ENCODE results near the gene STK10. TPM values are rescaled to one million over a fixed set of nuclear protein-coding genes. Genes with fewer than 3 reads are reported as not detected.

The STK10 gene
- polyA plus RNA-seq, 3 donors from 2014 or later, result 24.8 to 274 (median 54.9) TPM

DNA sequence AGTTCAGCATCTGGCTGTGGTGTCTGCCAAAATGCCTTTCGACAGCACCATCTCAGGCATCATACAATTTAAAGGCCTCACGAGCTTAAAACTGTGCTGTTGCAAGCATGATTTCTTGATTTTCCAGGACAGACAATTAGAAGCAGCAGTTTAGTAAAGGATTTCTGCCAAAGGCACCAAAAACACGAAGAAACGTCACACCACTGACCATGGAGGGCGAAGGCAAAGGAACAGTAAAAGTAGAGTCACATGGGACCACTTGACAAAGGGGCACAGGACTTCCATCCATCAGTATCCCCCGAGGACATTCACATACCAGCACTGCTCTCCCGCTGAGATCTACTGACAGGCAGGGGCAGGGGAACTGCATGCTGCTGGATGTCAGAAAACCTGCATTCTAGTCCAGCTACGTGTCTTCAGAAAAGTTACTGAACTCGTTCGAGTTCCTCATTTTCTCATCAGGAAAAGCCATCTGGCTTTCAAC, 111.2 kb downstream of the STK10 start:
- no peak overlapping the region for H3K4me3 Mint-ChIP-seq

DNA sequence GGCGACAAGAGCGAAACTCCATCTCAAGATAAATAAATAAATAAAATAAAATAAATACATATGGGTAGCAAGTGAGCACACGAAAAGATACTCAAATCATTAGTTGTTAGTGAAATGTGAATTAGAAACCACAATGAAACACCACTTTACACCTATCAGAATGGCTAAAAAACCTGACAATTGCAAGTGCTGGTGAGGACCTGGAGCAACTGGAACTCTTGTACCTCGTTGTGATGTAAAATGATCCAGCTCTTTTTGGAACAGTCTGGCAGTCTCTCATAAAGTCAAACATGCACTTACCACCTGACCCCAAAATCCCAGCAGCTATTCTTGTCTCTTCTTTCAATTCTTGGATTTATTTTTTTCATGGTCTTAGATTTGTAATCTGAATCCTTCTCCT, 112.4 kb downstream of the STK10 start:
- H3K4me1 Mint-ChIP-seq, result peaks cover 30% of the 10 kb centered on the region in 2 donors
- H3K36me3 Mint-ChIP-seq, result peaks cover 27 to 58% (median 48%) of the 10 kb centered on the region in 3 donors
- DNase-seq, result no peak
- H3K9me3 Mint-ChIP-seq, result no peaks in the 10 kb centered on the region
- peaks cover 5 to 28% (median 12%) of the 10 kb centered on the region in 3 donors for H3K27me3 Mint-ChIP-seq (ENCODE audit: low read depth in 3 of 3)
- H3K27ac Mint-ChIP-seq, result peak overlapping the region in 3 of 6 donors; percentile 37 to 66 (median 58)
- no peak overlapping the region for H3K4me3 Mint-ChIP-seq

More for the DNA sequence above, 111.2 kb downstream of the STK10 start:
- H3K4me1 Mint-ChIP-seq, result peaks cover 22 to 23% of the 10 kb centered on the region in 2 donors
- peaks cover 27 to 62% (median 47%) of the 10 kb centered on the region in 3 donors for H3K36me3 Mint-ChIP-seq
- H3K27ac Mint-ChIP-seq, result peak overlapping the region; percentile 9 to 85 (median 59)
- peaks cover 5 to 28% (median 10%) of the 10 kb centered on the region in 3 donors for H3K27me3 Mint-ChIP-seq (ENCODE audit: low read depth in 3 of 3)
- no peaks in the 10 kb centered on the region for H3K9me3 Mint-ChIP-seq
- DNase-seq, result no peak

DNA sequence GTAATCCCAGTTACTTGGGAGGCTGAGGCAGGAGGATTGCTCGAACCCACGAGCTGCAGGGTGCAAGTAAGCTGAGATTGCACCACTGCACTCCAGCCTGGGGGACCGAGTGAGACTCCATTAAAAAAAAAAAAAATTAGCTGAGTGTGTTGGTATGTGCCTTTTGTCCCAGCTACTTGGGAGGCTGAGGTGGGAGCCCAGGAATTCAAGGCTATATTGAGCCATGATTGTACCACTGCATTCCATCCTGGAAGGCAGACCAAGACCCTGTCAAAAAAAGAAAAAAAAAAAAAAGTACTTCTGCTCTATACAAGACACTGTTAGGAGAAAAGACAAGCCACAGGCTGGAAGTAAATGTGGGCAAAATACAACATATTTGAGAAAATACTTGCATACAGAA, 113.1 kb downstream of the STK10 start:
- no peak overlapping the region for H3K4me3 Mint-ChIP-seq
- H3K9me3 Mint-ChIP-seq, result no peaks in the 10 kb centered on the region
- H3K27me3 Mint-ChIP-seq (ENCODE audit: low read depth in 3 of 3), result peaks cover 5 to 22% (median 12%) of the 10 kb centered on the region in 3 donors
- DNase-seq, result no peak
- H3K27ac Mint-ChIP-seq, result peak overlapping the region in 5 of 6 donors; percentile 11 to 76 (median 66)
- H3K36me3 Mint-ChIP-seq, result peaks cover 27 to 50% (median 44%) of the 10 kb centered on the region in 3 donors
- H3K4me1 Mint-ChIP-seq, result peaks cover 31% of the 10 kb centered on the region in 2 donors

DNA sequence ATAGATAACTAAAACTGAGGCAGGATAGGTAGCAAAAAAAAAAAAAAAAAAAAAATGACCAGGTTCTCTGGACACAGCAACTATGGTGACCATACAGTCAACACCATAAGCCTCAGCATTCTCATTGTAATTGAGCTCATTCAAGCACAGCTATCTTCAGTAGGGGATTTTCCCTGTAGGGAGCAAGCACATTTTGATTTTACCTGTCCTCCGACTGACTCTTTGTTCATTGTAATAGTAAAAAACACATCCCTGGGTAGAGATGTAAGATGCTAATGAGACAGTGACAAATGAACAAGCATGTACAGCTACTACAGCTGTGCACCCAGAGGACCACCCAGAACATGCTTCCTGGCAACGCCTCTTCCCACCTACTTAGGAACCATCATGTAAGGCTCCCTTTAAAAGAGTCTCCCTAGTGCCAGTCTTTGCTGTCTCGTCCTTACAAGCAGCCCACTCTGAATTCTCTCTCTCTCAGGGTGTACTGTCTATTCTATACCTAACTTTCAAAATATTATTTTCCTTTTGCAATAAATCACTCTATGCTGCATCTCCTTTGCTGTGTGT, 116.6 kb downstream of the STK10 start:
- peaks cover 44 to 58% of the 10 kb centered on the region in 2 donors for H3K4me1 Mint-ChIP-seq
- no peaks in the 10 kb centered on the region for H3K9me3 Mint-ChIP-seq
- peaks cover 0 to 10% (median 9%) of the 10 kb centered on the region in 3 donors for H3K27me3 Mint-ChIP-seq (ENCODE audit: low read depth in 3 of 3)
- DNase-seq, result no peak
- peak overlapping the region; percentile 15 to 89 (median 66) for H3K27ac Mint-ChIP-seq
- peak overlapping the region in 1 of 5 donors; percentile 10 for H3K4me3 Mint-ChIP-seq
- H3K36me3 Mint-ChIP-seq, result peaks cover 16 to 31% (median 21%) of the 10 kb centered on the region in 3 donors

DNA sequence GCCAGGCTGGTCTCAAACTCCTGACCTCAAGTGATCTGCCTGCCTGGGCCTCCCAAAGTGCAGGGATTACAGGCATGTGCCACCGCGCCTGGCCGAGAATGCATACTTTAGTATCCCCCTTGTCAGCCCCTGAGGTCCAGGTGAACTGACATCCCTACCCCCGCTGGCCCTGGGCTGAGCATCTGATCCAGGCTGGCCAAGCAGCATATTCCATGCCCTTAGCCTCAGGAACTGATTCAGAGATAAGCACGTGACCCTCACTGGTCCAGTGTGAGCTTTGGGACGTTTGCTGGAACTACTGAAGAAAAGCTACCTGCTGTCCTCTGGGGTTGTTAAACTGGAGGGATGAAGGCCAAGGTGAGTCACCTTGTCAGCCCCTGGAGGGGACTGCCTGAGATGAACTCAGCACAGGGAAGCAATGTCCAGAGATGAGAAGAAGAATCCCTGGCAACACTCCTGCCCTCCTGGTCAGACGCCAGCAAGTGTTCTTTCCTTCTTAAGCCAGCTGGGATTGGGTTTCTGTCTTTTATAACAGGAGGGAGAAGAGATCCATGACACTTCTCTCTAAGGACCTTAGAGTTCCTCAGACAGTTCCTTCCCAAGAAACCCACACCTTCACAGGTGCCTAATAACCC, 122.5 kb downstream of the STK10 start:
- Mint-ChIP-seq H3K4me1 (peaks cover 58 to 76% of the 10 kb centered on the region in 2 donors), H3K9me3 (no peaks in the 10 kb centered on the region), H3K4me3 (peak overlapping the region; percentile 35 to 87 (median 83)), H3K36me3 (peaks cover 29 to 54% (median 34%) of the 10 kb centered on the region in 3 donors), H3K27me3 (ENCODE audit: low read depth in 3 of 3) (peaks cover 3 to 47% (median 22%) of the 10 kb centered on the region in 3 donors), H3K27ac (peak overlapping the region; percentile 84 to 98 (median 90))
- no peak for DNase-seq

DNA sequence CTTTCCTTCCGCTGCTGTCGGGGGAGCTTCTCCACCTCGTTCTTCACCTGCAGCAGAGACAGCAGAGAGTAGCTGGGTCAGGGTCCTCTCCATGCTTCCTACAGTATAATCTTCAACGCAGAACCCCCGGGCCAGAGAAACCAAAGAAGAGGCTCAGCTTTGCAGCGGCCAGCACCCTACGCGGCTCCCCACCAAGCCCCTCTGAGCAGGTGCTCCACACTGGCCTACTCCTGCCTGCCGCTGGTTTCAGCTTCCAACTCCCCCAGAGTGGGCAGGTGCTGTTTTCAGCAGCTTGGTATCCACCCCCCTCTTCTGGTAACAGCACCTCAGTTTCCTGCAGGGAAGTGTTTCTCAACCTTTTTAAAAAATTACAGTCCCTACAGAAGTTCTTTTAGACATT, 123.3 kb downstream of the STK10 start:
- Mint-ChIP-seq H3K4me1 (peaks cover 55 to 73% of the 10 kb centered on the region in 2 donors), H3K36me3 (peaks cover 29 to 61% (median 34%) of the 10 kb centered on the region in 3 donors)

DNA sequence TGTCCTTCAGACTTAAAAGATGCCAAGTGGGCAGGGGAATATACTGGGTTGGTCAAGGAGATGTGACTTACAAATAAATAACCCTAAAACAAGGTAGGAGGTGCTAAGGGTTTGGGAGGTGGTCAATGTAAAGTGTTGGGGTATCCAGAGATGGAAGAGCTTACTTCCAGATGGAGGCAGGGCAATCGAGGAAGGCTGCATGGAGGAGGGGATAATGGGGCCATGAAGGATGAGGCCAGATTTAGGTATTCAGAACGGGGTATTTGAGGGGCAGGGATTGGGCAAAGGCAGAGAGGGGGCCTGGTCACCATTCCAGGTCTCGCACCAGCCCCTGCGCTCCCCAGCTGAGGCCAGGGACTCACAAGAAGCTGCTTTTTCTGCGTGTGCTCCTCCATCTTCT, 123.7 kb downstream of the STK10 start:
- Mint-ChIP-seq H3K9me3 (no peaks in the 10 kb centered on the region), H3K4me3 (peak overlapping the region in 2 of 5 donors; percentile 8 to 56), H3K27ac (peak overlapping the region in 5 of 6 donors; percentile 9 to 83 (median 76)), H3K27me3 (ENCODE audit: low read depth in 3 of 3) (peaks cover 3 to 59% (median 28%) of the 10 kb centered on the region in 3 donors), H3K4me1 (peaks cover 55 to 69% of the 10 kb centered on the region in 2 donors), H3K36me3 (peaks cover 32 to 62% (median 35%) of the 10 kb centered on the region in 3 donors)
- no peak for DNase-seq

More for the DNA sequence above, 123.3 kb downstream of the STK10 start:
- Mint-ChIP-seq H3K9me3 (no peaks in the 10 kb centered on the region), H3K27ac (peak overlapping the region; percentile 17 to 90 (median 50)), H3K27me3 (ENCODE audit: low read depth in 3 of 3) (peaks cover 3 to 55% (median 24%) of the 10 kb centered on the region in 3 donors), H3K4me3 (peak overlapping the region in 2 of 5 donors; percentile 8 to 9)
- DNase-seq, result no peak

DNA sequence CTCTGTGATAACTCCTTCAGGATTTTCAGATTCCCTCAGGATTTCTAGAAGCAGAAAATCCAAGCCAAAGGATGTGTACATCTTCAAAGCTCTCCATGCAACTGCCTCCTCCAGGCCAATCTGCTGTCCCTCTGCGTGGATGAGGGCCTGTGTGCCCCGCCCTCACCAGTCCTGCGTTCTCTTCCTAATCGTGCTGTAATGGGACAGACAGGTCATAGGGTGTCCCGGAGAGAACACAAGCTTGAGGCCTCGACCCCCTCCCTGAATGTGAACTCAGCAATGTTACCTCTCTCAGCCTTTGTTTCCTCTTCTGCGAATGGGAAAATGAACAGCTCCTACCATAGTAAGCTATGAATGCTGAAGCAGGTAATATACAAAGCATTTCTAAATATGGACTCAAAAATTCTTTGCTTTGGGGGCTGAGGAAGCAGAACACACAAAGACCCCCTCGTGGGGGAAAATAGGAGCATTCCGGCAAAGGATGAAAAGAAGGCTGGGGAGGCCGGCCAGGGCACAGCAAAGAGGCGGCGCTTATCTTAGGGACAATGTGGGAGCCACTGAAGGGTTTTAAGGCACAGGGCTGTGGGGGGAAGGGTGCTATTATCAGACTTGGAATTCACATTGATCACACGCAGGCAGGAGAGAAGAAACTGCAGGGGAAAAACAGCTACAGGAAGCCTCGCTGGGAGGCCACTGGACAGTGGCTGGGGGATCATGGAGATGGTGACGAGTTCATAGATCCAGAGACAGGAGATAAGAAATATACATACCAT, 124.4 kb downstream of the STK10 start:
- Mint-ChIP-seq H3K4me1 (peaks cover 49 to 62% of the 10 kb centered on the region in 2 donors), H3K9me3 (no peaks in the 10 kb centered on the region), H3K27me3 (ENCODE audit: low read depth in 3 of 3) (peaks cover 3 to 64% (median 31%) of the 10 kb centered on the region in 3 donors), H3K27ac (peak overlapping the region in 5 of 6 donors; percentile 9 to 83 (median 76)), H3K4me3 (peak overlapping the region in 2 of 5 donors; percentile 7 to 56), H3K36me3 (peaks cover 32 to 63% (median 35%) of the 10 kb centered on the region in 3 donors)
- no peak for DNase-seq

DNA sequence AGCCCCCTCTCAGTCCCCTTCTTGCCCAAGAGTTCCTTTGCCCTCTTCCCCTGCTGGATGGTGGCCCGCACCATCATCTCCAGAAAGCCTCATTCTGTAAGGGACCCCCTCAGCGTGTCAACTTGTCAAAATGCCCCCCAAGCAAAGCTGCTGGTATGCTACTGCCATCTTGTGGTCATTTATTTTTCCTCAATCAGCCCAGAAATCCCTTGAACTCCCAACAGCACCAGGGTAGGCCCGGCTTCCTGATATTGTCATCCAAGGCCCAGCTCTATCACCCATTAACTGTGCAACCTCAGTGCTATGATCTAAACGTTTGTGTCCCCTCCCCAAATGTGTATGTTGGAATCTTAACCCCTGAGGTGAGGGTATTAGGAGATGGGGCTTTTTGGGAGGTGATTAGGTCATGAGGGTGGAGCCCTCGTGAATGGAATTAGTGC, 128.3 kb downstream of the STK10 start:
- peak overlapping the region in 2 of 5 donors; percentile 17 to 19 for H3K4me3 Mint-ChIP-seq
- H3K4me1 Mint-ChIP-seq, result peaks cover 13 to 22% of the 10 kb centered on the region in 2 donors
- H3K27me3 Mint-ChIP-seq (ENCODE audit: low read depth in 3 of 3), result peaks cover 3 to 84% (median 44%) of the 10 kb centered on the region in 3 donors
- no peak for DNase-seq
- no peaks in the 10 kb centered on the region for H3K9me3 Mint-ChIP-seq
- H3K27ac Mint-ChIP-seq, result peak overlapping the region in 5 of 6 donors; percentile 32 to 88 (median 81)
- peaks cover 48 to 69% (median 49%) of the 10 kb centered on the region in 3 donors for H3K36me3 Mint-ChIP-seq

DNA sequence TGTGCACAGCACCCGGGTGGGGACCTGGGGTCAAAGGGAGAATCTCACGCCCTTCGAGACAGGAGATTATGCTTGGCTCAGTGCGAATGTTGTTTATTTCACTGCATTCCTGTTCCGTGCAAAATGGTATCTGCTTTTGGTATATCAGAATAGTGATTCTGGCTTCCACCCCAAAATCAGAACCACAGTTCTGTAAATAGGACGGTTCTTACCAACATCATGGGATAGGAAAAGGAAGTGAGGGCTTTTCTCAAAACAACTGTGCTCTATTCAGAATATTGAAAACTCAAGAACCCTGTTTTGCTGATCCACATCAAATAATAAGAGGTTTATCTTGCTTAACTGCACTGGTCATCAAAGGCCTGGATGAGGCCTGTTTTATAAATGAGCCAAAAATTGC, 129.9 kb downstream of the STK10 start:
- Mint-ChIP-seq H3K4me1 (peaks cover 4 to 9% of the 10 kb centered on the region in 2 donors), H3K36me3 (peaks cover 34 to 61% (median 39%) of the 10 kb centered on the region in 3 donors), H3K9me3 (no peaks in the 10 kb centered on the region), H3K4me3 (no peak overlapping the region), H3K27ac (peak overlapping the region in 1 of 6 donors; percentile 50), H3K27me3 (ENCODE audit: low read depth in 3 of 3) (peaks cover 2 to 81% (median 50%) of the 10 kb centered on the region in 3 donors)
- DNase-seq, result no peak

DNA sequence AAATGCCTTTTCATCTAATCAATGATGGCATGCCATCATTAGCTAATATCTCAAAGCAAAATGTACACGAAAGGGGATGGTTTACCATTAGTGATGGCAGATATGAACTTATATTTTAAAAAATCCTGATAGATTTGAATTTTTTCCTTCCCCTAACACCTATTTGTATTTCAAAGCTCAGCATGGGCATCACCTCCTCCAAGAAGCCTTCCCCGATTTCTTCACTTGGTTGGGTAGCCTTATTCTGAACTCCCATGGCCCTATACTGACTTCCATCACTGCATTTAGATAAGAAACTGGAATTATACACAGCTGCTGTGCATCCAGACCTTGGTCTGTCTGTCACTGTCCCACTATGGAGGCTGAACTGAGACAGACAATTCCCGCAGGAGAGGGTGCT, 132.0 kb downstream of the STK10 start:
- H3K9me3 Mint-ChIP-seq, result no peaks in the 10 kb centered on the region
- peaks cover 4 to 8% of the 10 kb centered on the region in 2 donors for H3K4me1 Mint-ChIP-seq
- DNase-seq, result no peak
- peaks cover 4 to 71% (median 57%) of the 10 kb centered on the region in 3 donors for H3K27me3 Mint-ChIP-seq (ENCODE audit: low read depth in 3 of 3)
- peak overlapping the region; percentile 42 to 76 (median 62) for H3K27ac Mint-ChIP-seq
- peak overlapping the region in 1 of 5 donors; percentile 18 for H3K4me3 Mint-ChIP-seq
- peaks cover 21 to 58% (median 39%) of the 10 kb centered on the region in 3 donors for H3K36me3 Mint-ChIP-seq

DNA sequence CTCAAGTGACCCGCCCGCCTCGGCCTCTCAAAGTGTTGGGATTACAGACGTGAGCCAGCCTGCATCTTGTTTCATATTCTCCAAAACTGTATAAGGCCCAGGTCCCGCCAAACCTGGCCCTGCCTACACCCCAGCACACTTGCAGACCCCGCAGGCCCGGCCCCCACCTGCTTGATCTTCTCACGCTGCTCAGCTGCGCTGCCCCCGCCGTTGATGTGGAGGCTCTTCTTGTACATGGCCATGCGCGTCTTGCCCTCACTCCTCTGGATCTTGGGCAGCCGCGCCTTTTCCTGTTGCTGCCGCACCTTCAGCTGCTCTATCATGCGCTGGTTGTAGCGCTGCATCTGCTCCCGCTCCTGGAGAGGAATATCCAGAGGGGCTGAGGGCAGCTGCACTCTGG, 132.6 kb downstream of the STK10 start:
- Mint-ChIP-seq H3K4me1 (peaks cover 3 to 4% of the 10 kb centered on the region in 2 donors), H3K9me3 (no peaks in the 10 kb centered on the region), H3K36me3 (peaks cover 17 to 58% (median 37%) of the 10 kb centered on the region in 3 donors), H3K27ac (peak overlapping the region in 4 of 6 donors; percentile 28 to 75 (median 48)), H3K27me3 (ENCODE audit: low read depth in 3 of 3) (peaks cover 4 to 69% (median 56%) of the 10 kb centered on the region in 3 donors), H3K4me3 (no peak overlapping the region)
- no peak for DNase-seq

DNA sequence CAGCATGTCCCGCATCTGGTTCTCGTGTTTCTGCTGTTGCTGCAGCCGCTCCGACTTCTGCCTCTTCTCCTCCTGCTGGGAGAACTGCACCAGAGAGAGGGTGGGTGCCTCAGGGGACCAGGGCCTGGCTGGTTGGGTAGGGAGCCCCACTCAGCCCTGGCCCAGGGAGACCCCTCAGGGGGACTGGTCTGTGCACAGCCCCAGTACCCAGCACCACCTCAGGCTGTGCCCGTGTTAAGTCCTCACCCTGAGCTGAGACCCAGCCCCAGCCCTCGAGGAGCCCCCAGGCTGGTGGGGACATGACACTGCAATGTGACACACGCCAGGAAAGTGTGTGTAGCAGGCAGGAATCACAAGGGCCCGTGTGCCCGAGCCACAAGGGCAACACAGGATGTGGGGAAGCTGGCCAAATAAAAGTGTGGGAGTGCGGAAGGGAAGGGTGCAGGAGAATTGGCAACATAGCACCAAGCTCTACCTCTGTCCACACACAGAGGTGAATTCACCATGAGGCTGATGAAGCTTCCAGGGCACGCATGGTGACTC, 133.3 kb downstream of the STK10 start:
- no peak for DNase-seq
- Mint-ChIP-seq H3K9me3 (no peaks in the 10 kb centered on the region), H3K4me1 (peaks cover 0 to 4% of the 10 kb centered on the region in 2 donors), H3K27ac (peak overlapping the region in 2 of 6 donors; percentile 57 to 75), H3K27me3 (ENCODE audit: low read depth in 3 of 3) (peaks cover 7 to 67% (median 56%) of the 10 kb centered on the region in 3 donors), H3K4me3 (no peak overlapping the region), H3K36me3 (peaks cover 16 to 55% (median 35%) of the 10 kb centered on the region in 3 donors)

All from immature natural killer cell (primary cell).